H1 (cell line): Measurements from ENCODE around the gene CTNNA3. TPM values are rescaled to one million over a fixed set of nuclear protein-coding genes. Genes with fewer than 3 reads are reported as not detected.

Source experiments
- CTCF ChIA-PET: fragments of 300-600 bp; sonication (Branson Sonifier 250); formaldehyde crosslinking; loops from one replicate; lab custom pipeline; 2021; ENCODE audit not compliant: partially characterized antibody; lab: Charles Lee
- POLR2A ChIA-PET: fragments of 300-600 bp; sonication (Branson Sonifier 250); formaldehyde crosslinking; loops from one replicate; lab custom pipeline; 2021; ENCODE audit warnings: inconsistent platforms; ENCODE audit not compliant: partially characterized antibody; lab: Charles Lee
- DNase-seq, 2 experiments: peaks; one replicate each; pipeline versions ENCODE4 v3.0.0 to v3.0.0-alpha.2; 2010 to 2022; ENCODE audit warnings: low spot score in 2 of 2, low read depth in 1 of 2, mixed read lengths in 1 of 2
- FAIRE-seq: peaks from 2 replicates; lab custom pipeline; 2011; peaks lifted over from hg19 to GRCh38; lab: Jason Lieb, UNC
- H2AFZ ChIP-seq: 2 replicates; pipeline ENCODE4 v1.8.1; 2012; ENCODE audit warnings: low read length, inconsistent platforms
- H2AK5ac ChIP-seq: 2 replicates; pipeline ENCODE4 v1.6.1; 2013; ENCODE audit warnings: low read depth, low read length
- H2BK120ac ChIP-seq: replicated peaks from 2 replicates; pipeline ENCODE3; 2013; ENCODE audit warnings: low read depth, low read length, inconsistent platforms
- H2BK12ac ChIP-seq: 2 replicates; pipeline ENCODE4 v1.6.1; 2013; ENCODE audit warnings: low read depth, low read length
- H2BK15ac ChIP-seq: 2 replicates; pipeline ENCODE4 v1.6.1; 2013; ENCODE audit warnings: low read length
- H2BK20ac ChIP-seq: 2 replicates; pipeline ENCODE4 v1.6.1; 2013; ENCODE audit warnings: low read length
- H2BK5ac ChIP-seq: 2 replicates; pipeline ENCODE4 v1.6.1; 2013; ENCODE audit warnings: low read depth, low read length
- H3K14ac ChIP-seq: 2 replicates; pipeline ENCODE4 v1.6.1; 2013; ENCODE audit warnings: inconsistent platforms; ENCODE audit not compliant: insufficient read length
- H3K18ac ChIP-seq: 2 replicates; pipeline ENCODE4 v1.6.1; 2013; ENCODE audit warnings: low read length; ENCODE audit errors: extremely low read depth
- H3K23ac ChIP-seq: 2 replicates; pipeline ENCODE4 v1.6.1; 2013; ENCODE audit warnings: inconsistent platforms; ENCODE audit not compliant: insufficient read length
- H3K23me2 ChIP-seq: 2 replicates; pipeline ENCODE4 v1.6.1; 2013; ENCODE audit warnings: low read depth, low read length
- H3K27ac ChIP-seq: 2 replicates; pipeline ENCODE4 v1.6.1; 2011; ENCODE audit warnings: low read depth, low read length, inconsistent platforms
- H3K27me3 ChIP-seq, 4 experiments: replicated peaks in 1 of 4; 1 replicate in 1 of 4; 2 replicates in 3 of 4; pipeline versions ENCODE4 v1.6.1 to v1.8.1; 2011 to 2013; ENCODE audit warnings: low read length in 3 of 4, mild to moderate bottlenecking in 3 of 4, inconsistent platforms in 2 of 4, mixed read lengths in 2 of 4, moderate library complexity in 1 of 4; ENCODE audit not compliant: control insufficient read depth in 3 of 4, insufficient read depth in 3 of 4; ENCODE audit errors: extremely low read depth in 1 of 4
- H3K36me3 ChIP-seq, 4 experiments: 2 replicates each; pipeline versions ENCODE4 v1.6.1 to v1.8.1; 2011 to 2013; ENCODE audit warnings: mild to moderate bottlenecking in 4 of 4, low read length in 3 of 4, moderate library complexity in 2 of 4, control low read depth in 1 of 4, inconsistent platforms in 1 of 4; ENCODE audit not compliant: insufficient read depth in 4 of 4, control insufficient read depth in 2 of 4
- H3K4ac ChIP-seq: replicated peaks from 2 replicates; pipeline ENCODE3; 2013; ENCODE audit warnings: low read length, low read depth, mixed read lengths, inconsistent platforms; ENCODE audit not compliant: insufficient read length
- H3K4me1 ChIP-seq, 4 experiments: replicated peaks in 1 of 4; 1 replicate in 1 of 4; 2 replicates in 3 of 4; pipeline versions ENCODE4 v1.6.1 to v1.8.1; 2011 to 2013; ENCODE audit warnings: low read length in 3 of 4, inconsistent platforms in 2 of 4, mixed read lengths in 1 of 4; ENCODE audit not compliant: insufficient read depth in 4 of 4, control insufficient read depth in 3 of 4
- H3K4me2 ChIP-seq, 2 experiments: 2 replicates each; pipeline versions ENCODE4 v1.6.1 to v1.8.1; 2011 to 2013; ENCODE audit warnings: low read depth in 2 of 2, low read length in 2 of 2, control low read depth in 1 of 2, inconsistent platforms in 1 of 2, mild to moderate bottlenecking in 1 of 2; ENCODE audit not compliant: insufficient read depth in 1 of 2
- H3K4me3 ChIP-seq, 4 experiments: fragments of 200-600, 300-600 bp in 1 of 4; sonication (generic), shearing (Covaris generic), sonication (Bioruptor Twin) in 1 of 4; 2 replicates each; pipeline versions ENCODE4 v1.5.1 to v1.8.1; 2011 to 2016; ENCODE audit warnings: low read length in 4 of 4, low read depth in 3 of 4, control low read depth in 2 of 4, inconsistent platforms in 2 of 4, mild to moderate bottlenecking in 2 of 4, mixed read lengths in 1 of 4, moderate library complexity in 1 of 4; ENCODE audit not compliant: insufficient read depth in 2 of 4; ENCODE audit errors: extremely low read depth in 1 of 4
- H3K56ac ChIP-seq: replicated peaks from 2 replicates; pipeline ENCODE3; 2013; ENCODE audit warnings: low read depth, mild to moderate bottlenecking, mixed read lengths, low read length, inconsistent platforms; ENCODE audit not compliant: insufficient read length
- H3K79me1 ChIP-seq: 2 replicates; pipeline ENCODE4 v1.6.1; 2013; ENCODE audit warnings: low read depth, low read length, control low read depth
- H3K79me2 ChIP-seq, 2 experiments: 2 replicates each; pipeline versions ENCODE4 v1.6.1 to v1.8.1; 2012 to 2013; ENCODE audit warnings: low read length in 2 of 2, mild to moderate bottlenecking in 2 of 2, inconsistent platforms in 1 of 2; ENCODE audit not compliant: insufficient read depth in 2 of 2, control insufficient read depth in 1 of 2
- H3K9ac ChIP-seq, 4 experiments: replicated peaks in 1 of 4; 1 replicate in 1 of 4; 2 replicates in 3 of 4; pipeline versions ENCODE4 v1.6.1 to v1.8.1; 2011 to 2013; ENCODE audit warnings: low read depth in 3 of 4, low read length in 3 of 4, control low read depth in 2 of 4, mild to moderate bottlenecking in 2 of 4, moderate library complexity in 2 of 4, inconsistent platforms in 1 of 4; ENCODE audit errors: extremely low read depth in 1 of 4
- H3K9me3 ChIP-seq, 2 experiments: 2 replicates each; pipeline versions ENCODE4 v1.6.1 to v1.8.1; 2012 to 2013; ENCODE audit warnings: mild to moderate bottlenecking in 2 of 2, moderate library complexity in 2 of 2, control low read depth in 1 of 2, inconsistent platforms in 1 of 2, low read depth in 1 of 2, low read length in 1 of 2, mixed read lengths in 1 of 2; ENCODE audit not compliant: insufficient read depth in 2 of 2
- H4K20me1 ChIP-seq, 2 experiments: replicated peaks in 1 of 2; 2 replicates each; pipeline versions ENCODE3 to v1.8.1; 2011 to 2013; ENCODE audit warnings: inconsistent platforms in 2 of 2, low read length in 2 of 2, mild to moderate bottlenecking in 1 of 2; ENCODE audit not compliant: insufficient read depth in 2 of 2, control insufficient read depth in 1 of 2
- H4K5ac ChIP-seq: 2 replicates; pipeline ENCODE4 v1.6.1; 2013; ENCODE audit warnings: low read length, low read depth, mixed read lengths, inconsistent platforms; ENCODE audit not compliant: insufficient read length
- H4K8ac ChIP-seq: 2 replicates; pipeline ENCODE4 v1.8.0; 2013; ENCODE audit warnings: mild to moderate bottlenecking, moderate library complexity, low read length, inconsistent platforms; ENCODE audit not compliant: insufficient read depth; ENCODE audit errors: extremely low read depth
- H4K91ac ChIP-seq: replicated peaks from 2 replicates; pipeline ENCODE3; 2013; ENCODE audit warnings: low read length, mixed read lengths, inconsistent platforms; ENCODE audit not compliant: insufficient read length
- CBX8 ChIP-seq: fragments of 300-800, 300-1000 bp; sonication (generic); IDR thresholded peaks from 2 replicates; pipeline ENCODE4 v1.7.1; 2016; ENCODE audit warnings: low read depth, low read length, borderline replicate concordance
- CHD2 ChIP-seq: IDR thresholded peaks from 2 replicates; pipeline ENCODE4 v1.6.1; 2012; ENCODE audit warnings: low read length, improper control_type of control experiment
- E2F6 ChIP-seq: IDR thresholded peaks from 2 replicates; pipeline ENCODE4 v1.6.1; 2012; ENCODE audit warnings: inconsistent platforms
- KDM5A ChIP-seq: fragments of 200-600 bp; IDR thresholded peaks from 2 replicates; pipeline ENCODE4 v1.7.1; 2012; ENCODE audit warnings: mild to moderate bottlenecking, low read length, inconsistent platforms, mixed read lengths
- NANOG ChIP-seq: IDR thresholded peaks from 2 replicates; pipeline ENCODE4 v1.6.1; 2011; ENCODE audit warnings: low read length, low read depth, mild to moderate bottlenecking, inconsistent platforms; ENCODE audit not compliant: insufficient read depth, poor library complexity, severe bottlenecking
- RBBP5 ChIP-seq: IDR thresholded peaks from 2 replicates; pipeline ENCODE4 v1.7.1; 2012; ENCODE audit warnings: low read depth, mild to moderate bottlenecking, inconsistent platforms, low read length, moderate library complexity, borderline replicate concordance
- SIN3A ChIP-seq, 2 experiments: IDR thresholded peaks in 1 of 2; conservative IDR thresholded peaks in 1 of 2; 2 replicates each; pipeline ENCODE4 v1.6.1; 2011 to 2012; ENCODE audit warnings: low read length in 2 of 2, improper control_type of control experiment in 1 of 2, low read depth in 1 of 2, mild to moderate bottlenecking in 1 of 2
- SRF ChIP-seq: IDR thresholded peaks from 2 replicates; pipeline ENCODE4 v1.6.1; 2011; ENCODE audit warnings: mild to moderate bottlenecking, low read depth, low read length, moderate library complexity
- TAF7 ChIP-seq: optimal IDR thresholded peaks from 2 replicates; pipeline ENCODE3; 2011; ENCODE audit warnings: low read depth, mild to moderate bottlenecking, inconsistent platforms, low read length, moderate library complexity, borderline replicate concordance
- TBP ChIP-seq: IDR thresholded peaks from 2 replicates; pipeline ENCODE4 v1.6.1; 2011; ENCODE audit warnings: low read depth, low read length, improper control_type of control experiment
- WGBS, 2 experiments: shearing (Covaris generic) in 1 of 2; methylation state at CpG; one replicate each; pipeline versions ENCODE4 v1.1.6 to v1.1.7; 2013 to 2015; ENCODE audit warnings: low lambda C conversion rate in 2 of 2, mixed read lengths in 2 of 2, inconsistent platforms in 1 of 2, low coverage in 1 of 2, missing lambda C conversion rate in 1 of 2; ENCODE audit not compliant: insufficient replicate concordance in 2 of 2, insufficient coverage in 1 of 2, insufficient read length in 1 of 2; ENCODE audit errors: extremely low coverage in 1 of 2, missing lambda C conversion rate in 1 of 2; 5-methylcytosine and 5-hydroxymethylcytosine counted together
- polyA plus RNA-seq, 7 experiments: library from polyadenylated mRNA; depleted of rRNA in 3 of 7; stranded (reverse) in 5 of 7; unstranded in 2 of 7; fragments of >200 nt in 5 of 7; fragments of 200-250 nt in 2 of 7; gene quantifications; 1 replicate in 5 of 7; 2 replicates in 1 of 7; 4 replicates in 1 of 7; pipeline versions ENCODE4 v1.2.1 to v1.2.3, GENCODE V29; 2011 to 2013; ENCODE audit warnings: missing spikeins in 2 of 7, mixed read lengths in 2 of 7
- total RNA-seq: library from RNA; stranded (reverse); fragmentation: NEBNext Ultra II Directional; extraction: Animal tissue kit (Norgen Biotek cat#: 25700); gene quantifications from 2 replicates; pipeline ENCODE4 v1.2.1, GENCODE V29; 2021

CTNNA3 gene
- total and polyA plus RNA-seq, 2 of the 8 experiments (the other 6 are each of a cell fraction or from before 2014, with no cell fraction given) = 1.3 to 1.5 TPM

- H2BK15ac ChIP-seq = no peak overlapping the region
- no peak overlapping the region for H2BK20ac ChIP-seq
- no peak overlapping the region for H3K4ac ChIP-seq
- no peak overlapping the region for H3K14ac ChIP-seq
- H3K36me3 ChIP-seq = no peaks in the 10 kb centered on the region
- no peak overlapping the region for H3K56ac ChIP-seq
- H2BK12ac ChIP-seq = no peak overlapping the region
- H3K9ac ChIP-seq = no peak overlapping the region
- H4K5ac ChIP-seq = no peak overlapping the region
- POLR2A ChIA-PET = no interaction called here
- H4K20me1 ChIP-seq = no peaks in the 10 kb centered on the region
- TF ChIP-seq TBP (no peak), RBBP5 (no peak), CHD2 (no peak), TAF7 (no peak), CBX8 (no peak), E2F6 (no peak), SRF (no peak), KDM5A (no peak), SIN3A (conservative IDR thresholded peaks at IDR 0.05 in 1 of 2, IDR thresholded peaks at IDR 0.05 in 1 of 2; ENCODE audit: low read depth in 1 of 2, low read length in 2 of 2) (no peak), NANOG (no peak)
- TF ChIP-seq, all 59 proteins: peak for 0
- WGBS, 2 experiments = 85% methylated on average over 2 of the region's 2 CpGs; no CpG with 5 or more reads in 1 of the 2 experiments
- FAIRE-seq (no peak), DNase-seq (no peak)
- Histone ChIP-seq H3K23ac (no peak overlapping the region), H3K9me3 (no peaks in the 10 kb centered on the region), H3K79me2 (no peaks in the 10 kb centered on the region), H3K4me1 (peaks cover 0 to 4% (median 2%) of the 10 kb centered on the region in 4 experiments; a peak in 2 of 7 replicates), H2BK5ac (no peak overlapping the region), H3K79me1 (no peaks in the 10 kb centered on the region), H2AK5ac (no peak overlapping the region), H4K91ac (no peak overlapping the region), H2BK120ac (no peak overlapping the region), H4K8ac (no peak overlapping the region), H3K18ac (no peak overlapping the region), H3K4me3 (no peak overlapping the region), H2AFZ (no peak overlapping the region), H3K27ac (no peak overlapping the region; the same call in 1 of the 2 replicates), H3K23me2 (no peaks in the 10 kb centered on the region), H3K4me2 (no peak overlapping the region), H3K27me3 (no peaks in the 10 kb centered on the region)
- CTCF ChIA-PET = no interaction called here
Measured at GRCh38 chr10:66877361-66877760, 818.6 kb downstream of the CTNNA3 start.
